GM21717 (cell line): ENCODE results near the gene GRAP.

ENCODE experiments used
- ATAC-seq: cut with Tn5 transposase; IDR thresholded peaks from one replicate; pipeline ENCODE4 v1.9.1; 2021; ENCODE audit warnings: mild to moderate bottlenecking, moderate library complexity; ENCODE audit not compliant: unreplicated experiment

Gene GRAP

GRCh38 chr17:19004421-19005136, 42.2 kb downstream of the GRAP start, which contains the start of gene FAM83G:
FAM83G (minus strand) TSS chr17:19004764; CDS start chr17:19004041, 723 bp downstream.
- ATAC-seq, result peak; percentile 53

- ATAC-seq, result peak; percentile 16
These were observed 43.0 kb downstream of the GRAP start for GRCh38 chr17:19003543-19004420.

- no peak for ATAC-seq
These were observed 43.8 kb downstream of the GRAP start for GRCh38 chr17:19002805-19003542.

GRCh38 chr17:19001907-19002590, 44.7 kb downstream of the GRAP start:
- ATAC-seq, result no peak

- ATAC-seq, result no peak
These were observed 46.0 kb downstream of the GRAP start for GRCh38 chr17:19000531-19001325.

GRCh38 chr17:18999911-19000310, 46.8 kb downstream of the GRAP start:
- no peak for ATAC-seq

- ATAC-seq, result no peak
These were observed 47.4 kb downstream of the GRAP start for GRCh38 chr17:18999394-18999793.

GRCh38 chr17:18997650-18998196, 49.0 kb downstream of the GRAP start:
- ATAC-seq, result no peak

GRCh38 chr17:18996458-18996857, 50.3 kb downstream of the GRAP start:
- ATAC-seq, result no peak

- ATAC-seq, result no peak
These were observed 51.5 kb downstream of the GRAP start for GRCh38 chr17:18995220-18995619.

- ATAC-seq, result no peak
These were observed 52.1 kb downstream of the GRAP start for GRCh38 chr17:18994631-18995030.

- ATAC-seq, result no peak
These were observed 52.7 kb downstream of the GRAP start for GRCh38 chr17:18993905-18994526.

GRCh38 chr17:18992454-18993130, 54.2 kb downstream of the GRAP start:
- ATAC-seq, result no peak

- no peak for ATAC-seq
These were observed 55.0 kb downstream of the GRAP start for GRCh38 chr17:18991531-18992315.

GRCh38 chr17:18990331-18990730, 56.4 kb downstream of the GRAP start:
- ATAC-seq, result no peak

- no peak for ATAC-seq
These were observed 58.1 kb downstream of the GRAP start for GRCh38 chr17:18988546-18989173.

- ATAC-seq, result no peak
These were observed 58.8 kb downstream of the GRAP start for GRCh38 chr17:18987862-18988545.
